Fibroblast of skin of right quadriceps (primary cell): Measurements from ENCODE around the gene TMEM163.
"Not testable (repeated sequence)": the region's sequence is repeated elsewhere in the genome, so short reads cannot be mapped to it uniquely, and the experiment has no call there.

ENCODE experiments used
- DNase-seq: peaks from one replicate; pipeline ENCODE4 v3.0.0-alpha.2; 2013

Gene TMEM163

DNA sequence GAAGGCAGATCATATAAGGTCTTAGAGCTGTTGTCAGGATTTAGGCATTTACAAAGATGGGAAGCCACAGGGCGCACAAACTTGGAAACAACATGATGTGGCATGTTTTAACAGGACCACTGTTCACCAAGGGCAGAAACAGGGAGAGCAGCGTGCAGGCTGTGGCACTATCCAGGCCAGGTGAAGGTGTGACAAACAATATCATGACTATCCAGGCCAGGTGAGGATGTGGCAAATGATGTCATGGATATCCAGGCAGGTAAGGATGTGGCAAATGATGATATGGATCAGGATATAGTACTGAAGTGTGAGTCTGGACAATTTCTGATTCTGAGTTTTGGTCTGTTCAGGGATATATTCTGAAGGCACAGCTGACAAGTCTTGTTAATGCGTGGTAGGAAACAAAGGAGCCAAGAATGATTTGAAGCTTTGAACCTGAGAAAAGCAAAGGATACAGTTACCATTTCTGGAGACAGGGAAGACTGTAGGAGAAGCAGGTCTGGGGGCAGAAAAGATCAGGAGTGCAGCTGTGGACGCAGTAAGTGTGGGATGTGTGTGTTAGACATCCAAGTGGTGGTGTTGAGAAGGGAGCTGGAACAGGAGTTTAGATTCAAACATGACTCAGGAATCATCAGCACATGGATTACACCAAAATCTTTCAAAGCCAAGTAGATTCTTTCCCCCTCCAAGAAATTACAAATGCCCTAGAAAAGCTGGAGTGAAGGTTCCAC is 205.9 kb downstream of the TMEM163 start:
- DNase-seq: no peak

DNA sequence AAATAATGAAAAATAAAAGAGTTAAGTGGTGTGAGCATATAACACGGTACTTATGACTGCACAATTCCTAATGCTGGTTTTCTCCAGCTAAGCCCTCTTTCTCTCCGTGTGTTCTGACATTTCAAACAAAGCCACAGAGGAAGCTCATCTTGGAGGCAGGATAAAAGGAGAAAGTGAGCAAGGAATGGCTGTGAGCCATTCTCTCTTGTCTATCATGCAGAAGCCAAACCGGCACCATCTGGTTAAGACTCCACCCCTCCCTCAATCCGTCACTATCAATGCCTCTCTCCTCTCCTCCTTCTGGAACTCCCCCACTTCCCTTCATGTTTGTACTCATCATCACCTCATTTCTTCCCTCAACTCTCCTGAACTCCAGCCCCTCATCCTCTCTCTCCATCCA is 210.4 kb downstream of the TMEM163 start:
- no peak for DNase-seq

DNA sequence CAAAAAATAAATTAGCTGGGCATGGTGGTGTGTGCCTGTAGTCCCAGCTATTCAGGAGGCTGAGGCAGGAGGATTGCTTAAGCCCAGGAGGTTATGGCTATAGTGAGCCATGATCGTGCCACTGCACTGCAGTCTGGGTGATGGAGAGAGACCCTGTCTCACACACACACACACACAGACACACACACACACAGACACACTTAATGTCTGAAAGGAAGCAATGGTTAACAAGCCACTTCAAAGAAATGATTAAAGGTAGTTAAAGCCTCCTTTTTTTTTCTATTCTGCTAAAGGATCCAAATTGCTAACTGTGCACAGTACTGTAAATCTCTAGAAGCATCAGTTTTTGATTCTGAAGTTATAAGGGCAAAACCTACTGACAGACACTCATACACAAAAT is 211.1 kb downstream of the TMEM163 start:
- no peak for DNase-seq

DNA sequence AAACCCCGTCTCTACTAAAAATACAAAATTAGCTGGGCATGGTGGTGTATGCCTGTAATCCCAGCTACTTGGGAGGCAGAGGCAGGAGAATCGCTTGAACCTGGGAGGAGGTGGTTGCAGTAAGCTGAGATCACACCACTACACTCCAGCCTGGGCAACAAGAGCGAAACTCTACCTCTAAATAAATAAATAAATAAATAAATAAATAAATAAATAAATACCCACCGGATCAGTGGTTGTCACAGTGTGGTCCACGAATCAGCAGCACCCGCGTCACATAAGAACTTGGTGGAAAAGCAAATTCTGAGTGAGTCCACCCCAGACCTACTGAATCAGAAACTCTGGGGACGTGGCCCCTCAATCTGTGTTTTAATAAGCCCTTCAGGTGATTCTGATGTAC is 211.6 kb downstream of the TMEM163 start:
- not testable (repeated sequence) for DNase-seq

DNA sequence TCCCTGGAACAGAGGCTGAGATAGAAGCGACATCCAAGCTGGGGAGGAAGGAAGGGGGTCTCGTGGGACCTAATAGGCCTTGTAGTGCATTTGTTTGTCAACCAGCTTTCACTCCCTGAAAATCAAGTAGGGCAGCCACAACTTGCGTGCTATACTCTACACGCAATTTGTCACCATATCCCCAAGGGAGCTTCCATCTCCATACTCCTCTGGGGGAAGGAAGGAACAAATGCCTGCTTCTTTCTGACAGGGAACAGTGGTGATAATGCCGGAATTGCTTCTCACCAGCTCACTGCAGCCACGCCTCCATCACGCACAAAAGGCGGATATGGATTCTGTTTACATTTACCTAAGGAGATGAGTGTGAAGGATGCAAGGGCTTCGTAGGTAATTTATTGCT is 213.4 kb downstream of the TMEM163 start:
- no peak for DNase-seq

DNA sequence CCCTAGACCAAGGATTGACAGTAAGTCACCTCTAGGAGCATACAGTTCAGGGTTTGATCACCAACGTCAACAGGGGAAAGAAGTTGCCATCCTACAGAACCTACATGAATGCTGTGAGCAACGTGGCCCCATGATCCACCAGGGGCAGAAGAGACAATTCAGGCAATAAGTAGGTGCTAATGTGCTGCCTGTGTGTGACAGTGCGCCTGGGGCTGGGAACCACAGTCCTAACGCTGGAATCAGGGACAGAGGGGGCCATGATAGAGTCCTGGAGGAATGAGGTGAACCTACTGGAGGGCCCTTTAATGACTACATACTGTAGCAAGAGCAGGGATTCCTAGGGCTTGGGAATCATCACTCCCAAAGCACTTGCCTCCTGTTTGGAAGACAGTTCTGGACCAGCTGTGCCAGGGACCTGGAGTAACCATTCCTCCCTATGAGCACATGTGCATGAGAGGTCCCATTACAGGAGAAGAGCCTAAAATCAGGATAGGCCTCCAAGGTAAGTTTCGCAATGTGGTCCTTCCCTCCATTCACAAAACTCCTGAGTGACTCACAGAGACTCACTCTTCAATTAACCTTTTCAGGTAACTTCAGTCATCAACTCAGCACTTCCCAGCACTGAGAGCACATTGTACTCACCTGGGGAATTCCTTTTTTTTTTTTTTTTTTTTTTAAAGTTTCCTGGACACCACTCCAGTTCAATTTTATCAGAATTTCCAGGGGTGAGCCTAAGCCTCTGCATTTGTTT is 214.0 kb downstream of the TMEM163 start:
- no peak for DNase-seq

DNA sequence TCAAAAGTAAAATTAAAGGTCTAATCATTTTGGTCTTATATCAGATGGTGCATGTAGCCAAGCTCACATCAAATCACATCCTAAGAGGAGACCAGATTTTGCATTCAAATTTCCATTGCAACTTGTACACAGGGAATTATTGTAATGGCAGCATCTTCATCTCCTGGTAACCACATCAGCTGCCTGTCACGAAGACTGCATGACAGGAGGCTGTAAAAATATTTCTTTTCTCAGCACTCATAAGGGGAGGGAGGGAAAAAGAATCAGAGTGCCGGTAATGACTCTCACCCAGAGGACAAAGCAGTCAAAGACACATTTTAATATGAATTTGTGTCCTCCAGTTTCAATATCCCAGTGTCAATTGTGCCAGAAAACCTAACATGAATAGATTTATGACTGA is 216.7 kb downstream of the TMEM163 start:
- no peak for DNase-seq

DNA sequence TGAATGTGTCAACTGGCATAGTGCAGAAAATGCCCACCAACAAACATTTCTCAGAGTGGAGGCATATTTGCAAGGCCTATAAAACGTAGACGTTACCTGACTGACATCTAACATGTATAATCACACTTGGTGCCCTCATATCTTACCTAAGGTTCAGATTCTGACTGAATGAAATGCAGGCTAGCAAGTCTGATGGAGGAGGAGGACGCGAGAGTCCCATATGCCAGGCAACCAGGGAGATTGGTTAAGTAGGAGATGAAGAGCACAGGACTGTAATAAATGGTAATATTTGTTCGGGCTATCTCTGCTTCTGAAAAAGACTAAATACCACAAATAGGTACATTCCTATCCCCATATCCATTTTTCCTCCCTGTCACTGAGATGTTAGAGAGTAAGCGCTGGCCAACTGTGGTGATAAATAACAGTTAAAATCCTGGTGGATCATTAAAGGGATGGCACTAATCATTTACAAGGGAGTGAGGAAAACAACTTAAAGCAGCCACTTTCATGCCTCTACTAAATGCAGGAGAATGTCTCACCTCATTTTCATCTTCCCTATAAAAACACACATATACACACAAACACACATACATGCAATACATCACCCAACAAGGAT is 217.2 kb downstream of the TMEM163 start:
- DNase-seq: no peak

DNA sequence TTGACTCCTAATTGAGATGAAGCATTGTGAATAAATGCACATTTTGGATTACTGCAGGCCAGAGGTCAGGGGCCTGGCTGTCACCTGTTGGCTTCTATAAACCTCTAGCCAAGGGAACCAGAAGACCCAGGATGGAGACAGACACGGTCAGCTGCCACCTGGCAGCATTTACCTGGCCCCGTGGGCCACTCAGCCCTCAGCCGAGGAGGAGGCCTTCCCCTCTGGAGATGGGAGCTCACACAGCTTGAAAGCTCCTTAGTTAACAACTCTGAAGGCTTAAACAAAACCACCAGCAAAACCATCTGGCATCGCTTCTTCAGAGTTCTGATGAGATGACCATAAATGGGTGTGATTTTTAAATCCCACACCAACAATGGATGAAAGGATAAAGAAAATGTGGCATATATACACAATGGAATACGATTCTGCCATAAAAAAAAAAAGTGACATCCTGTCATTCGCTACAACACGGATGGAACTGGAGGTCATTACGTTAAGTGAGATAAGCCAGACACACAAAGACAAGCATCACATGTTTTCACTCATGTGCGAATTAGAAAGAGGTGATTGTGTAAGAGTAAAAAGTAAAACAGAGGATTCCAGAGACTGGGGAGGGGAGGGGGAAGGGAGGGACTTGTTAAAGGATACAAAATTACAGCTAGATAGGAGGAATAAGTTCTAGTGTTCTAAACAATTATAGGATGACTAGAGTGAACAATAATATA is 218.4 kb downstream of the TMEM163 start:
- no peak for DNase-seq

DNA sequence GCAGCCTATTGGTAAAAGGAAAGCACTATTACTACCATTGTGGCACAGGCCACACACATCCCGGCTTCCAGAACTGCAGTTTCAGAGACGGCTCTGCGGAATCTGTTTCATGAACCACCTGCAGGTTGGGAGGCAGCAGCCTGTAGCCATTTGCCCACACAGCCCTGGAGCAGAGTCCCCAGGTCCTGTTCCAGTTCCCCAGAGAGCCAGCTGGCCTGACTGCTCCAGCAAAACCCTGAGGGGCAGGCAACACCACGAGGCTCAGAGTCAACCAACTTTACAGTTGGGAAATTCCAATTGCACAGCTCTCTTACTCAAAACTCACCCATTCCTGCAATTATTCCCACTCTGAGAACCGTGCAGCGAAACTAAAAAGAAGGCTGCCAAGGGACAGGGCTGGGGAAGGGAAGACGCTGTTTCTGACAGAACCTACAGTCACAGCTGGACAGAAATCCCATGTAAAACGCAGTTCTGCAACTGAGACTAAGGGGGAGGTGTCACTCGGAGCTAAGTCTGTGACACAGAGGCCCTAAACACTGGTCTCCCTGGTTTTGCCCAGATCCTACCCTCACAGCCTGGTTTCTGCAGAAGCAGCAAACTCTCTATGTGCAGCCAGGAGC is 219.4 kb downstream of the TMEM163 start:
- no peak for DNase-seq

DNA sequence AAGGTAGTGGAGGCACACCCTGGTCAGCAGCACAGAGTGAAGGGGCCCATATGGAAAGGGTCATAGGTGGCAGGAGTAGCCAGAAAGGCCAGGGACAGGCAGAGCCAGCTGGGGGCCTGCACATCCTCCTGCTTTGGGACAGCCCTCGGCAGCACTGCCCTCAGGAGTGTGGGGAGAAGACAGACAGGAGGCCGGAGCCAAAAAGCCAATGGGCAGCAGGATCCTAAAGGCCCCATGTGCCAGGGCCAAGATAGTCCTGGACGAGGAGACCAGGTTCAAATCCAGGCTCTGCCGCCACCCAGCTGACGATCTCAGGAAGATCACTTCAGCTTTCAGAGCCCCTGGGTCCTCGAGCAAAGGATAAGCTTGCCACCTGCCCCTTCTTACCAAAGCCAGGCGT is 220.1 kb downstream of the TMEM163 start:
- DNase-seq: no peak

DNA sequence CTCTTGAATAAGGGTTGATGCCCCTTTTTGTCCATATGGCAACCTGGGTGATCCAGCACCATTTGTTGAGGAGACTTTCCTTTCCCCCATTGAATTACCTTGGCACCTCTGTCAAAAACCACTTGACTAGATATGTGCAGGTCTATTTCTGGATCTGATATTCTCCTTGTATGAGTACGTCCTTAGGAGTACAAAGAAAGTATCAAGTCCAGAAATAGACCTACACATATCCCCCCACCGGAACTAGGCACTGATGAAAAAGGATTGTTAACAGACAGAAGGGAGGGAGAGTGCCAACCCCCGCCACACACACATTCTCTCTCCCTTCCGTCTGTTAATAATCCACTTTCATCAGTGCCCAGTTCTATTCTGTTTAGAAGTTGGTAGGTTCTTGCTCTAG is 225.0 kb downstream of the TMEM163 start:
- DNase-seq: no peak

DNA sequence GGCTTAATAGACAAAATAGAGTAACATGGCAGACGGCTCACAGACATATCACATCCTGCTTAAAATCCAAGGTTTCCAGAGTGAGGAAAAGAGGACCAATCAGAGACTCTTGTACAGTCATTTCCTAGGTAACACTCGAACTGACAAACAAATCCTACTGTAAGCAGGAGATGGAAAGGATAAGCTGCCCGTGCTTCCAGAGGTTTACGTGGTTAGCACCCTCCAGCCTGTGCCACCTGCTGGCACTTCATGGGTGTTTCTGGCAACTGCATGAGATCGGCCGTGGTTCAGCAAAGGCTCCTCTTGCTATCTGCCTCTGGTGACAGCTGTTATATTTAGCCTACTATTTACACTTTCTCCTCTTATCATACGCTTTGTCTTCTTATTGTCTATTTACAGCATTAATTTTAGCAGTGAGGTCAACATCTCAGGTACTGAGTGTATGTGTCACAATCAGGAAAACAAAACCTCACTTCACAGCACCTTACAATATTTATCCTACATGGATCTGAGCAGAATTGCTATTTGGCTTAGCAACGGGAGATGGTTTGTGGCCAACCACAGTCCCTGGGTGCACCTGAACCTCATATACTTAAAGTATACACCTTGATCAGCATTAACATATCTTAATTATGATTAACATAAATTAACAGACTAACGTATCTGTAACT is 226.9 kb downstream of the TMEM163 start:
- no peak for DNase-seq

DNA sequence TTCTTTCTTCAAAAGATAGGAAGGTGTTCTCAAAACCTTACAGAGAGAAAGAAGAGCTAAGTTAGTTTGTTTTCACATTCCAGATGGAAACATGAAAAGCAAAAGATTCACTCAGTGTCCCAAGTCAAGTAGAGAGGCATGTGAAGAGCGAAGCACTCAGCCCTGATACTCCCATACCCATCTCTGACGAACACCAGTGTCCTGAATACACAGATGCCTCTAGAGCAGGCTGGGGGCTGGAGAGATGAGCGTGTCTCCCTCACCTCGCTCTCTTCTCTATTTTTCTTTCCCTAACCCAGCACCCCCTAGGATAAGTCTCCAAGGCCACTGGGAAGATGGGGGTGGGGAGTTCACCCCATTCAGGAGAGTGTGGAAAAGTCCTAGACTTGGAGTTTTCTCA is 227.8 kb downstream of the TMEM163 start:
- DNase-seq: no peak

DNA sequence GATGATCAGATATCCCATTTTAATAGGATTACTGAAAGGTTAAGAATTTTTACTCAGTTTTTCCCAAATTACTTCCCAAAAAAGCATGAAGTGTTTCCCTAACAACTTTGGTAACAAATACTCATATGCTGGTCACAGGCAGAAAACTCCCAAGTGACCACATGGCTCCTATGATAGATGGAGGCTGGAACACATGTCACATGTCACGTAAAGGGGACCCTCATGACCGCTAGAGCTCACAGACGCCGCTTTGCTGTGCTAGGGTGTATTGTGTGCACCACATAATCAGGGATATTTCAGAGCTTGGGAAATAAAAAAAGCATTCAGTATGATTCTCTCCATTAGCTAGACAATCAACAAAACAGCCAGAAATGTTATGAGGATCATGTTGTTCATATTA is 228.2 kb downstream of the TMEM163 start:
- no peak for DNase-seq

DNA sequence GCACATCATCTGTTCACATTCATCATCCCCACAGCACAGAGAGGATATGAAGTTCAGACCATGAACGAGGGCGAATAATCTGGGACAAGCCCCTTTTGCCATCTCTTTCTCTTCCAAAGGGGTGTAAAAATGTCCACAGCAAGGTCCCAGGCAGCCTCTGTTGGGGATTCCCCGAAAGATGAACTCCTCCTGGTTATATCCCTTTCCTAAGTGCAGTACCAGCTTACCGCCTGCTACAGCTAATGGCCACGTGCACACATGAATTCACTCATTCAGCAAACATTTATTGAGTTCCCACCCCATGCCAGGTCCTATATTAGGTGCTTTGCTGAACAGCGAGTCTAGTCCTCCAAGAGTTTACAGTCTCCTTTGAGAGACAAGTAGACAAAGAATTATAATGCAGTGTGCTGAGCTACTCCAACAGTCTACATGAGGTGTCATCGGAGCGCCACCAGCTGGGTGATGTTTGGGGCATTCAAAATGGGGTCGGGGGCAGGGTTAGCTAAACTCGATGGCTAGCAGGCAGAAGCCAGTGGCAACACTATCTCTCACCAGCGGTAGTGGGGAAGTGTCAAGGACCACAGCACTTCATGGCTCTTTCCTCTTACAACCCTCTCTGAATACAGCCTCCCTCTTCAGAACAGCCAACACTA is 228.9 kb downstream of the TMEM163 start:
- DNase-seq: no peak

DNA sequence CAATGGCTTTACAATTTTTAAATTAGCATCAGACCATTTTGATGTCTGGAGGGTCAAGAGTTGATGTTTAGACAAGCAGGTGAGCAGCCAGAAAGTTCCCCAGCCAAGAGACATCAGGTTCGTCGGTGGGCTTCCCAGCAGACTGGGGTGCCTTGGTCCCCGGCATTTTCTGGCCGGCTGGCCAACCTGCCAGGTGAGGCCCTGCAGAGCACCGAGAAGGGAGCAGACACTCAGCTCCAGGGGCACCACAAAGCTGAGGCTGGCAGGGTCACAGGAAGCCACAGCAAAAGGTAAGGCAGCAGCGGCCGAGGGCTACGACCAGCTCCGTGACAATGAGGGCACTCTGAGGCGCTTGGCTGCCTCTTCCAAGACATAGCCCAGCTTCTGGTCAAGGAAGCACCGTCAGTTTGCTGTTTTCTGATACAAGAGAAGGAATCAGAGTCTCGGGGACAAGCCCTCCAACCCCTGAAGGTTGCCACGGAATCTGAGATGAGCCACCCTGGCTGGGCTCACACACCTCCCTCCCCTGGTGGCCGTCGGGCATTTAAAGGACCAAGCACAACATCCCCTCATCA is 235.9 kb downstream of the TMEM163 start:
- DNase-seq: no peak

DNA sequence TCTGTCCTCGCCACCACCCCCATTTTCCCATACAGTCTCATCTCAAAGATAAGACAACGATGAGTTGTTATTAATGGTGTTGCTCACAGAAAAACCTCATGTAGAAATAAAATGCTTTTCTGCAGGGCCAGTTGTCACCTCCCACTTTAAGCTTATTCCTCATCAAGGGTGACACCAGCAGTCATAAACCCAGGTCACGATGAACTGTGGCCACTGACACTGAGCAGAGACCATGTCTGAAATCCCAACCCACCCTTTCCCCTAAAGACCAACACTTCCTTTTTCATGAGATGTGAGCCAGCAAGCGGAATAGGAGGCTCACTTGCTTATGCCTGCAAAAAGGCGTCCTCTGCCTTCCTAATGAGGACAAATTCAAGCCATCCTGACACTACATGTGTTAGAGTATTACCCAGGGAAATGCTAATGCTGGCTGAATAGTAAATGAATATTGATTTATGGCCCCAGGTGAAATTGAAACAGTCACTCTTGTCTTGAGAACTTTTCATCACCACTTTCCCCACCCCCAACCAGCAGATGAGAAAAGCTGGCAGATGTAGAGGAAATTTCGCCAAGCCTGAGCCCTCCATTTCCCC is 236.6 kb downstream of the TMEM163 start:
- no peak for DNase-seq

DNA sequence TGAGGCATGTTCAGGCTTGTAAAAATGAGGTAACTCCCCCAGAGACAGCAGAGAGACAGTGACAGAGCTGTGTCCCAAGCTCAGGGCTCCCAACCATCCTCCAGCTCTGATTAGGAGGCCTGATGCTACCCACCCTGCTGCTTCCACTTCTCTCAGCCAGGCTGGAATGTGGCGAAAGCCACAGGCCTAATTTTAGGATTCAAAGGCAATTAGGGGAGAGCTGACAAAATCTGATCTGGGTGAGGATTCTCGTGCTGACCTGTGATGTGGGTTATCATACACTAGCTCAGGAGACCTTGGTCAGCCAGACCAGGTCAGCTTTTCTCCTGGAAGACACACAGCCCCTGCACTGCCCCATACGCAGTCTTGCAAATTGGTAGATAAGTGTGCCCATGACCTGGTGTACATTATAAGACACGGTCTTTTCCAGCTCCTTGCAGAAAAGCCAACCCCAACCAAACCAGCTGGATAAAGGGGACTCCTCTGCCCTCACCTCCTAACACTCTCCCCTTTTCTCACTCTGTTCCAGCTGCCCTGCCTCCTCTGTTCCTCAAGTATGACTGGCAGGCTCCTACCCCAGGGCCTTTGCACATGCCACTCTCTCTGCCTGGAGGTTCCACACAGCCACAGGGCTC is 239.0 kb downstream of the TMEM163 start:
- no peak for DNase-seq

DNA sequence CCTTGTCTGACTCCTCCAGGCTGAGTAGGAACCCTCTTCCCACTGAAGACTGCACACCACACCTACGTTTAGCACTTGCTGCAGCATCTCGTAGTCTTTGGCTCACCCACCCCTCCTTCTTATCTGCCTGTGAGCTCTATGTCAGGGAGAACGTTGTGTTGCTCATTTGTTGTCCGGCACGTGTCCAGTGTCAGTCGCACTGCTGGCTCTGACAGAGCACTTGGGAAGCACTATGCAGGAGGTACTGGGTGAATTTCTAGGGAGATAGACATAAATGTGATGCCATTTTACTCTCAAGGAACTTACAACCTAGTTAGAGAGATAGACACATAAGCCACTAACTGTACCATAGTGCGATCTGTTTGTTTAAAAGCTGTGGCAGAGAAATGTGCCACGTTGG is 241.8 kb downstream of the TMEM163 start:
- DNase-seq: not testable (repeated sequence)
